ENCODE results near the gene HSD3B1.

Gene HSD3B1

DNA sequence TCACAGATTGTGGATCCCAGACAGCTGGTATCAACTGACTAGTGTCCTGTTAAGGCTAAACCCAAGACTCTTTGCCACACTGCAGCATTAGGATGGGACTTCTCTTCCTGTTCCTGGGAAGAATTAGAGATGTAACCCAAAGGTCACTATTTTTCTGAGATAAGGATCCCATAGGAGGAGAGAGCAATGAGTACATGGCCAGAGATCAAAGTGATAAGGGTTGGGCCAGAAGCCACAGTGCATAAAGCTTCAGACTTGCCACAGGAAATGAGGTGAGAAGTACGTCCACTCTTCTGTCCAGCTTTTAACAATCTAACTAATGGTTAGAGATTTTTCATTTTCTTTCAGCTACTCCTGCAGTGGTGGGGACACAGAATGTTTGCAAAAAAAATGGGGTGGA lies at the start of gene HSD3B1:
HSD3B1 (plus strand) TSS at position 270 of the 400 bp plus-strand sequence. CDS start 267 bp downstream, outside the sequence.
- no peak for DNase-seq

DNA sequence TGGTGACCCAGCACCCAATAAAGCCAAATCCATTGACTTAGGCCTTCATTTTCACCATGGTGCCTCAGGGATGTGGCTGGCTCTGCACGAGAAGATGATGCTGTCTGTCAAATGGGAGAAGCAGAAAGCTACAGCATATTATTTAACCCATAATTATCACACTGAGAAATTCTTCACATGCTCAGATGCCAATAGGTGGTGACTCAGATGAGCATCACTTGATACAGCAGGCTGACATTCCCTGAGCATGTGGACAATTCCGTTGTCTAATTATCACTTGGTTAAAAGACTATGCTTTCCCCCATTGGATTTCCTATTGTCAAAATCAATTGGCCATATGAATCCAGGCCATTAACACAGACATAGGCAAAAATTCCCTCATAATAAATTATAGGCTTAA lies 44.0 kb upstream of the HSD3B1 start:
- DNase-seq, result no peak

DNA sequence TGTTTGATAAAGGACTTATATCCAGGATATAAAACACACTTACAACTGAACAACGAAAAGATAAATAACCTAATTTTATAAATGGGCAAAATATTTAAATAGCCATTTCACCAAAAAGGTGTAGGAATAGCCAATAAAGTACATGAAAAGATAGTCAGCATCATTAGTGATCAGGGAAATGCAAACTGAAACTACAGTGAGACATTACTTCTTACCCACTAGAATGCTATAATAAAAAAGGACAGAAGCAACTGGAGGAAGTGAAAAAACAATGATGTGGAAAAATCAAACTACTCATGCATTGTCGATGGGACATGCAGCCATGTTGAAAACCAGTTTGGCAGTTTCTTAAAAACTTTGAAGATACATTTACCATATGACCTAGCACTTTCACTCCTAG lies 43.4 kb upstream of the HSD3B1 start:
- no peak for DNase-seq

DNA sequence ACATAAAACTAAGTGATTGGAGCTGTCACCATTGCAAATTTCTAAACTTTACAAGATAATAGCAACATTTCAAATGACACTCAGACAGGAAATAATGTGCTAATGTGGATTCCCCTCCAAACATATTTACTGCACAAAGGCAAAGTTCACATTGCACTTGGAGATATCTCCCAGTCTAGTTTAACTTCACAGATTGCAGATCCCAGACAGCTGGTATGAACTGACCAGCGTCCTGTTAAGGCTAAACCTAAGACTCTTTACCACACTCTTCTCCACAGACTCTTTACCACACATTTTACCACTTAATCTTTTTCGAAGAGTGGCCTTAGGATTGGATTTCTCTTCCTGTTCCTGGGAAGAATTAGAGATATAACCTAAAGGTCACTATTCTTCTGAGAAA lies 40.6 kb upstream of the HSD3B1 start:
- no peak for DNase-seq

DNA sequence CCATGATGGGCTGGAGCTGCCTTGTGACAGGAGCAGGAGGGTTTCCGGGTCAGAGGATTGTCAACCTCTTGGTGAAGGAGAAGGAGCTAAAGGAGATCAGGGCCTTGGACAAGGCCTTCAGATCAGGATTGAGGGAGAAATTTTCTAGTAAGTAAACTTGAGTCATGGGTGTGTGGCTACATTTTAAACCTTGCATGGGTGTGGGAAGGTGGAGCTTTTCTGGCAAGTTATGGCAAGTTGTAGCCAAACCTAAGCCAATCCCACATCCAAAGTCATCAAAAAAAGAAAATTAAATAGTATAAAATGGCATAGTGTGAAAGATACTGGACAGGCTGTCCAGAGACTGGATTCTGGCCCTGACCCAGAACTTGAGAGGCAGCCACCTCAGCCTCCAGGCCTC lies 39.8 kb upstream of the HSD3B1 start:
- DNase-seq, result no peak

DNA sequence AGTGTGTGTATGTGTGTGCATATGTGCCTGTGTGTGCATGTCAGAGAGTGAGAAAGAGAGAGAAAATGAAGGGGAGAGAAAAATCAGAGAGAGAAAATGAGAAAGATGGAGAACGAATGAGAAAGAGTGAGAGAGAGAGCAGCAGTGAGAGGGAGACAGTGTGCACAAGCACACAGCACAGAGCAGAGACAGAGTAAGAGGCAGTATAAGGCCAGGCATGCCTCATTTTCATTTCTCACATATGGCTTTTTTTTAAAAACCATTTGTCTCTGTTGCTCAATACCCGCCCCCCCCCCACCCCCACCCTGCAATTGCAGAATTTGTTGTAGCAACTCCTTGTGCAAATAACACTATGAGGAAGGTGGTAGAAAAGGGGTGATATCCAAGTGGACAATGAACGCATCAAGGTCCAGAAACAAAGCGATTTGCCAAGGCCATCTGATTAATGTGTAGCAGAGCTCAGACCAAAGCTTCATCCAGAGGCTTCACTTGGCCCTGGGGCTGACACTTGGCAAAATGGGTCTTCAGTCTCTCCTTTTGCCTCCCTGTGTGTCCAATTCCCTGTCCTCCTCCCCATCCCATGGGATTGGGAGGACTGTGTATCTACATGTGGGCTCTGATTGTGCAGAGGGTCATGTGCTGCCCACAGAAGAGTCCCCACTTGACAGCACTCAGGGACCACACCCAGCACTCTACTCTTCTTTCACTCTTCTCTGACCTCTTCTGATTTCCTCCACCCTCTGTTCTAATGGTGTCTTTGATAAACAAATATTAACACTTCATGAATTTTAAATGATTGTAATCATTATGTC lies 38.9 kb upstream of the HSD3B1 start:
- no peak for DNase-seq

DNA sequence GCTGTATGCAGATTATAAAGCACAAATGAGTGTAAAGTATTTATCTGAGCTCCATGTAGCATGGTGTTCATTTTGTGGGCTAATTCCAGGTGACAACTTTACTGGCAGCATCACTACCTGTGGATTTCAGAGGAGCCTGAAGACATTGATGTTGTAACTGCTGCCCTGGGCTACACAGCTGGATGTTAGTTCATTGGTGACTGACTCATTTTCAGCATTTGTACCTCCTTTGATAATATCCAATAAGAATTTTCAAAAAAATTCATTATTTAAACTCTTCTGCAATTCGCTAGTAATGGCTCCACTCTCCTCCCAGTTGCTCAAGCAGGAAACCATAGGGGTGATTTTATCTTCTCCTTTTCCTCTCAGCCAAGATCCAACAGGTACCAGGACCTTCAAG lies 37.3 kb upstream of the HSD3B1 start:
- no peak for DNase-seq

DNA sequence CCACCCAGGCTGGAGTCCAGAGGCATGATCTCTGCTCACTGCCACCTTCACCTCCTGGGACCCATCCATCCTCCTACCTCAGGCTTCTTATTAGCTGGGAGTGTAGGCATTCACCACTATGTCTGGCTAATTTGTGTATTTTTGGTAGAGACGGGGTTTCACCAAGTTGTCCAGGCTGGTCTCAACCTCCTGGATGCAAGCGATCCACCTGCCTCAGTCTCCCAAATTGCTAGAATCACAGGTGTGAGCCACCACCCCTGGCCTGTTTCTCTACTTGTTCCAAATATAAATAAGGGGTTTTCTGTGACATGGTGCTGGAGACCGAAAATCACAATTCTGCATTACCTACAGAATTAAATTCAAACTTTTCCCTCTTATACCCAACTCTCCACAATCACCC lies 36.6 kb upstream of the HSD3B1 start:
- DNase-seq, result no peak

DNA sequence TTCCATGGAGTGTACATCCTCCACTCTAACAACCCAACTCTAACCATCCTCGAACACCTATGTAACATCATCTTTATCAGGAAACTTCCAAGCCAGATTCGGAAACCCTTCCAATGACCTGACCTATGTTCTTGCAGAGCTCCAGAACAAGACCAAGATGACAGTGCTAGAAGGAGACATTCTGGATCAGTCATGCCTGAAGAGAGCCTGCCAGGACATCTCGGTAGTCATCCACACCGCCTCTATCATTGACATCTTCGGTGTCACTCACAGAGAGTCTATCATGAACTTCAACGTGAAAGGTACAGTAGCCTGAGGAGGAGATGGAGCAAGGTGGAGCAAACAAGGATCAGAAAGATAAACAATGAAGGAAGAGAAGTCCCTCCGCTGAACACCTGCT lies 36.1 kb upstream of the HSD3B1 start:
- DNase-seq, result no peak

DNA sequence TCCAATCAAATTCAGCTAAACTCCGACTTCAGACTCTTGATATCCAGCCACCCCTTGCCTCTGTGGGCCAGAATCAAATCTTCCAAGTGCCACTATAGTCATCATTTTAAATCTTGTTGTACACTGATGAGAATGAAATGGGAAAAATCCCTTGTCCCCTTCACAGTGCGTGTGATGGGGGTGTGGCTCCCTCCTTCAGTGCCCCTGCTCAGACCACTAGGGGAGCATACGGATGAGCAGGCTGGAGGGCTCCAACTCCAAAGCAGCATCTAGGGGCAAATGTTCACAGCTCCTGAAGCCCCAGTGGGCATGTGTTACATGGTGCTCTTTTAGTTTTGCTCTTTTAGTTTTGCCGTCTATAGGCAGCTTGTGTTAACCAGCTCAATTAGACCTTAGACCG lies 35.4 kb upstream of the HSD3B1 start:
- DNase-seq, result no peak

DNA sequence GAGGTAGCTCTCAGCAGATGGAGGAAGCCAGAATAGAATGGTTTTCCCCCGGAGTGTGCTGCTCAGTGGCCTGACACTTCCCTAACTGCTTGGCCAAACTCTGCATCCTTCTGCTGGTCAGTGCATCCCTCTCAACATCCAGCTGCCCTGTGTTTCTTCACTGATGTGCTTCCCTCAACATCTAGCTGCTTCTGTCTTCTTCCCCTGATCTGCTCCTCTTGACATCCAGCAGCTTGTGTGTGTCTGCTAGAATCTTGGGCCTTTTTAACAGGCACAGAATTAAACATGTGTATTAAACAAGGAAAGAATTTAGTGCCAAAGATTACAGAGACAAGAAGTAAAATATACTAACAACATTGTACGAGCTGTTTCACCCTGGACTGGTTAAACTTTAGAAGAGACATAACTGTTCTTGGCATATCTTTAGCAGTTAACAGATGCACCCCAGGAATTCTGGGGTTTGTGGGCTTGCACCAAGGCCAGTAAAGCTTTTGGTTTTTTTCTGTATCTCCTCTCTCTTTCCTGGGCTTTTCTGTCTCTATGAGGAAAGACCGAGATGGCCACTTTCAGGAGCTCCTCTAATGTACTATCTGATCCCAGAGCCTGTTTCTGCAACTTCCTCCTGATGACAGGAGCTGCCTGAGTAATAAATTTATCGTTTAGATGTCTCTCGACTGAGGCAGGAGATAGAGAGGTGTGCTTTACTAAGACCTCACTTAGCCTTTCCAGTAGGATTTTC lies 34.8 kb upstream of the HSD3B1 start:
- no peak for DNase-seq

DNA sequence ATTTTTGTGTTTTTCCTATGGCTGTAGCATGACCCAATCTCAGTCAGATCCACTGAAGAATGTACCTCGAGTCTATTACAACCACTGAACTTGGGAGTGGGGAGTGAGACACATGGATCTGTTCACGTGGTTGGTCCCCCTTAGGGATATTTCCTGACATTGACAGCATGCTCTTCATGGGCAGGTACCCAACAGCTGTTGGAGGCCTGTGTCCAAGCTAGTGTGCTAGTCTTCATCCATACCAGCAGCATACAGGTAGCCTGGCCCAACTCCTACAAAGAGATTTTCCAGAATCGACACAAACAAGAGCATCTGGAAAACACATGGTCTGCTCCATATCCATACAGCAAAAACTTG lies 34.2 kb upstream of the HSD3B1 start:
- no peak for DNase-seq

DNA sequence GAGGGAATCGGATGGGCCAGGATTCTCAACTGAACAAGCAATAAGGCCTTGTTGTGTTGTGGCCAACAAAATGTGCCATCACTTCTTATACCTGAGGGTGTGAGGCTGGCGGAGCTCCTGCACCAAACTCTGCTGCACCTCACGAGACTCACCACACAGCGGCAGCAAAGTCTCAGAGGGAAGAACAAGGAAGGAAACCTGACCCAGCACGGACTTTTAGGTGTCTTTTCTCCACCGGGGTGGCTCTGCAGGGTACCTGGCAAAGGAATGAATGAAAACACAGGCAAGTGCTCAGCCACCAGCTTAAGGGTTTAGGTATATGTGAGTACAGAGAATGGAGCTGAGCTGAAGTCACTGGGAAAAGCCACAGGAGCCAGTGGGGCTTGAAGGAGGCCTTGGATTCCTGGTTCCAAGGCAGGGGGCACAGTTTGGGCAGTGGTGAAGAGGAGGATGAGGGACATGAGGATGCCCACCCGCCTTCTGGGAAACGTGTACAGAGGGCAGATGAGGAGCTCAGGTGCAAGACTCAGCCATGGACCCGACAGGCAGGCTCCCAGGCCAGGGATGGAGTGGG lies 31.1 kb upstream of the HSD3B1 start:
- DNase-seq, result peak; percentile 57

DNA sequence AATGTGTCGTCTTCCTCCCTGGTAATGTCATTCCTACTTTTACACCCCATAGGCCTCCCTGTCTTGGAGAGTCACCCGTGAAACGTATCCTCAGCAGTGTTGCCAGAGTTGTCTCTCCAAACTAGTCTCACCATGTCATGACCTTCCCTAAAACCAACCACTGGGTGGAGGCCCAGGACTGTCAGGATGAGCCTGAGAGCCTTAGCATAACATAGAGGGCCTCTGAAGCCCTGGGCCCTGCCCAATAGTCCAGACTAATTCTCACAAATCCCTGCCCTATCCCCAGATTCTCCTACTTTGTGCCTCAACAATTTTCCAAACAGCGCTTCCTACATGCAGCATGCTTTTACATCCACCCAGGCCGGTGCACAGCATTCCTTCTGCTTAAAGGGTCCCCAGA lies 29.3 kb upstream of the HSD3B1 start:
- DNase-seq, result no peak

DNA sequence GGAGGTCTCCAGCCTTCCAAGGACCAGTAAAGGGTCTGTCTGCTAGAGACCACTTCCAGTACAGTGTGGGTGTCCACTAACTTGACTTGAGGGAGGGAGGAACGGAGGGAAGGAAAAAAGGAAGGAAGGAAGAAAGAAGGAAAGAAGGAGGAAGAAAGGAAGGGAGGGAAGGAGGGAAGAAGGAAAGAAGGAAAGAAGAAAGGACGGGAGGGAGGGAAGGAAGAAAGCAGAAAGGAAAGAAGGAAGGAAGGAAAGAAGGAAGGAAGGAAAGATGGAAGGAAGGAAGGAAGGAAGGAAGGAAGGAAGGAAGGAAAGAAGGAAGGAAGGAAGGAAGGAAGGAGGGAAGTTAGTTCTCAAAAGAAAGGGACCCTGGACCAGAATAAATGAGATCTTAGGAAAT lies 26.8 kb upstream of the HSD3B1 start:
- DNase-seq, result no peak

DNA sequence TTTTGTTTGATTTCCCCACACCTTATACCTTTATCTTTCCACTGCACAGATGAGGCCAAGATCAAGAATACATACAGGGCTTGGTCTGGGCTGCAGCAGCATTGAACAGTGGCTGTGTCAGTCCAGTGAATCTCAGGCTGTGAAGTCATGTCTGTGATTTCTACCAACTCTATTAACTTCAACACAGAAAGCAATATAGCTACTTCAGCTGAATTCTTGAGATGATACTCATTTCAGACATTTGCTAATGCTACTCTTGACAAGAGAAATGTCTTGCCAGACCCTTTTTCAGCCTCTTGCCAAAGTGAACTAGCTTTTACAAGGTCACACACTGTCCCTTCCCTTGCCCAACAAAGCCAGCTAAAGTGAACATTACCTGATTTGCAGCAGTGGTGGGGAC lies 25.1 kb upstream of the HSD3B1 start:
- no peak for DNase-seq

DNA sequence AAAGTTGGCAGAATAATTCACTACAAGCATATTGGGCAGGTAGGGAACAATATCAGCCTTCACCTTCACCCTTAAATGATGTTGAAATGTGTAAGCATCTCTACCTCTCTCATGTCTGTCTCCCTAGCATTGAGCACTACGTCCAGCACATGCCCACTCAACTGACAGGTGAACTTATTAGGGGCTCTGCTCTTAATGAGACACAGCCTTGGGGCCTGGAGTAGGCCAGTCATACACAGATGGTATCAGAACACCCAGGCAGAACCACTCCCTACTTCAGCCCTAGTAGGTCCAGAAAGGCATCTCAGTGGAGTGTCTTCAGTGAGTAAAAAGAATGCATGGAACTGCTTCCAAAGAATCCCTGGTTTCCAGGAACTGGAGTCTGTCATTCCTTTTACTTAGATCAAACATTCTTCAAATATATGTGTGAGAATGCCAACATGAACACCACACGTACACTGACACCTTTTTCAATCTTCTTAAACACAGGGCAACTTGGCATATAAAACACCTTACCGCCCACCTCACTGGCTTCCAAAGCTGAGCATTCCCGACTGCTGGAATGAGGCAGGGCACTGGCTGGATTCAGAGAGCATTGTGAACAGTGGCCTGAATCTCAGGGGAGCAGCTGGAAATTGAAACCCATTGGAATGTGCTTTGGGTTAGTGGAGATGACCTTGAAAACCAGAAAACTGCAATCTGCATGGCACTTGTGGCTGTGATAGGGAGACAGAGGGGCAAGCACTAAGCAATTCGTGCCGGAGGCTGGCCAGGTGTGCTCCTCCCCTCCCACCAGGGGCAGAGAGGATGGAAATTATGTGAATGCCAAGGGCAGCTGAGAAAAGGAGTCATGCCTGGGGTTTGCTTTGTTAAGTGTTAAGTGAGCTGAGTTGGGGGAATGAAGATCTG lies 24.2 kb upstream of the HSD3B1 start:
- no peak for DNase-seq

DNA sequence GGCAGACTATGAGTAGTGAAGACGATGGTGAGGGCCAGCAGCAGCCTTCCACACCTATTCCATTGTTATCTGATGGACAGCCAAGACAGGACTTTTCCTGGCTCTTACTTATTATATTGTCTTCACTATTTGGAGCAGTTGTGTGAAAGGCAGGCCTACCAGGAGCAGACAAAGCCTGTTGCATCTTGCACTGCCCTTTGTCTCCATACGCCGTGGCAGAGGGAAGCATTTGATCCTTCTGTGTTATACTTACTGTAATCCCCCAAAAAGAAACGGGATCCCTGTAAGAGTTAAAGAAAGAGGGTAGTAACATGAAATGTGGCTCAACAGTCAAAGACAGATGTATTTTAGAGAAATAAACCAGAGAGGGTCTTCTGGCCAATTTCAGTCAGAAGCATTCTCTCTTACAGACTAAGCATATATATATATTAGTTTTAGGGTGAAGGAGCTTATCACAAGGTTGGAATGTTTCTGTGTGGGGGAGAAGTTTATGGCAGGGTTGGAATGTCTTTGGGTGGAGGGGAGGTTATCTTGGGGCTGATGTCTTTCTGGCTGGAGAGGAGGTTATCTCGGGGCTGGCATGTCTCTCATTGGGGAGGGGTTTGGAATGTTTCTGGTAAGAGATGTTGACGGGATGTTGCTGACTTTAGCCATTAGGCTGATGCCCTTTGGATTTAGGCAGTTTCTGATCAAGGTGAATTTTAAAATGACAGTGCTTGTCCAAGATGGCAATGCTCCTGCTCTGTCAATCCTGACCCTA lies 23.4 kb upstream of the HSD3B1 start:
- DNase-seq, result no peak

DNA sequence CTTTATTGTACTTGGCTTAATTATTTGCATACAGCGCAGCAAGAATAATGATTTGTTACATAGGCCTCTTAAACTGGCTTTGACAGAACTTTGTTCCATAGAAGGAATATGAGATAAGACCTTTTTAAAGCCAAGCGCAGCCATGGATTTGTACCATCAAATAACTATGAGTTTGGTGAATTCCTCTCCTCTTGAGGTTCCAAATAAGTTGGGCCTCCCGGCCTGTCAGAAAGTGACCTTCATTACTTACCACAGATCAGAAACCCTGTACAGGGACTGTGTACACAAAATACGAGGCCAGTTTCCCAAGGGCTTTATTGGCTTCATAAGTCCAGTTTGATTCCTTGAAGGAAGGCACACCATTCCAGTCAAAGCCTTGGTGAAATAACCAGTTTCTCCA lies 21.8 kb upstream of the HSD3B1 start:
- no peak for DNase-seq

DNA sequence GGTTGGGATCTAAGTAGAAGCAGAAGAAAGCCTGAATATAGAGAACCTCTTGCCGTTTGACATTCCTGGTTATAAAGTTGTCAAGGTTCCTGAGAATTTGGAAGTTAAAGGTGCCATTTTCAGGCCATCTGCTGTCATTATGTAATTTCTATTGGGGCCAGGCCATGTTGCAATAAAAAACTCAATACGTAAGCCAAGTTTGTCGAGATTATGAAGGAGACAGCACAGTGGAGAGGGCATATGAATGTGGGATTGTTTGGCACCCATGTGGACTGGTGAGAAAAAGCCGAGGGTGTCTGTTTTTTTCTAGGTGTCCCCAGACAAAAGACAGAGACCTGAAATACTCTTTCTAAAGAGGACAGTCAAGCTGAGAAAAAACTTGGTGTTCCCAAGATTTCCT lies 18.8 kb upstream of the HSD3B1 start:
- no peak for DNase-seq

DNA sequence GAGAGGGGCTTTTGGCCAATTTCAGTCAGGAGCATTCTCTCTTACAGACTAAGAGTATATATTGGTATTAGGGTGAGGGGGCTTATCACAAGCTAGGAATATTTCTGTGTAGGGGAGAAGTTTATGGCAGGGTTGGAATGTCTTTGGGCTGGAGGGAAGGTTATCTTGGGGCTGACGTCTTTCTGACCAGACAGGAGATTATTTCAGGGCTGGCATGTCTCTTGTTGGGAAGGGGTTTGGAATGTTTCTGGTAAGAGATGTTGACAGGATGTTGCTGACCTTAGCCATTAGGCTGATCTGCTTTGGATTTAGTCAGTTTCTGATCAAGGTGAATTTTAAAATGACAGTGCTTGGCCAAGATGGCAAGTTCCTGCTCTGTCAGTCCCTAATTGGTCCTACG lies 17.8 kb upstream of the HSD3B1 start:
- no peak for DNase-seq

DNA sequence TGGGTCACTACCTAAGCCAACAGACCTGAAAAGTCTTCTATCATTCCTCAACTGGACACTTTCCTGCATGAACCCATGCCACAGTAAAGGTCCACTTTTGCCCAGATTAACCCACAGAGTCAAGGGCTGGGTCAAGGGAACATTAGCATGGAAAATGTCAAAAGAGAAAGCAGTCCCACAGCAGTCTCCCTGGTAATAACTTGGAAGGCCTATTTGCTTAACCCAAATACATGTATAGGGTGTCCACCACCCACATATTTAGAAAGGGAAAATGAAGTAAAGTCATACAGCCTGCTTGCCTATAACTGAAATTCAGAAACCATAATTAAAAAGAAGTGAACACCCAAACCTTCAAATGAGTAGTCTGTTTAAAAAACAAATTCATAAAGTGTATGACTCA lies 16.1 kb upstream of the HSD3B1 start:
- DNase-seq, result no peak
